DMS53 treated with DMSO at 0.1 percent for 48 hours (cell line): ENCODE results near the gene ATXN10.
A peak's percentile ranks its signal among the peaks of the same experiment; 100 is the strongest.
"Not testable (repeated sequence)": the region's sequence is repeated elsewhere in the genome, so short reads cannot be mapped to it uniquely, and the experiment has no call there.

ENCODE experiments used
- DNase-seq: peaks from one replicate; lab custom pipeline; 2025; ENCODE audit not compliant: unreplicated experiment; lab: John Stamatoyannopoulos, UW

ATXN10 gene

DNA sequence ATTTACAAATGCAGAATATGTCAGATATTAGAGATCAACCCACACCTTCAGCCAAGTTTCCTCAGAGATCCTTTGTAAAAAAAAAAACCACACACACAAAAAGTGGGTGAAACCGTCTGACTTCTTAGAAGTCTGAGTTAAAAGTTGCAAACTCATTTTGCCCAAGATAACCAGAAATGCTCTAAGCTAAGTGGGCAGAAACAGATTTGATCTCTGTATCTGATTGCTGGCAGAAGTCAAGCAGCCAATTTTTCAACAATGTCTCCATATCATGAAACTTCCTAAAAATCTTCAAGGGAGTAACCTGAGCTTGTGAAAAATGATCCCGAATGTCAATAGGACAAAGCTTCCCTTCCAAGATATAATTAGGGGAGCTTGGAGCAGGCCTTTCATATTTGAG is 28.6 kb upstream of the ATXN10 start:
- no peak for DNase-seq

DNA sequence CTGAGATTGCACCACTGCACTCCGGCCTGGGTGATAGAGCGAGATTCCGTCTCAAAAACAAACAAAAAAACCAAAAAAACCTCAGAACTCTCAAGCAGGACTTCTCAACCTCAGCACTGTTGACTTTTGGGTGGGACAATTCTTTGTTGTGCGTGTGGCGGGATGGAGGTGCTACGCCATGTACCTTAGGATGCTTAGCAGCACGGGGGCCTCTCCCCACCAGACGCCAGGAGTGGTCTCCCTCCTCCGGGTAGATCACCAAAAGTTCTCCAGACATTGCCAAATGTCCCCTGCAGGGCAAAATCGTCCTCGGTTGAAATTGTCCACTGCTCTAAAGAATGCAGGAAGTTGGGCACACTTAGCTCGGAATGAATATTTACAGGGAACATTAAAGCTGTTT is 26.9 kb upstream of the ATXN10 start:
- no peak for DNase-seq

DNA sequence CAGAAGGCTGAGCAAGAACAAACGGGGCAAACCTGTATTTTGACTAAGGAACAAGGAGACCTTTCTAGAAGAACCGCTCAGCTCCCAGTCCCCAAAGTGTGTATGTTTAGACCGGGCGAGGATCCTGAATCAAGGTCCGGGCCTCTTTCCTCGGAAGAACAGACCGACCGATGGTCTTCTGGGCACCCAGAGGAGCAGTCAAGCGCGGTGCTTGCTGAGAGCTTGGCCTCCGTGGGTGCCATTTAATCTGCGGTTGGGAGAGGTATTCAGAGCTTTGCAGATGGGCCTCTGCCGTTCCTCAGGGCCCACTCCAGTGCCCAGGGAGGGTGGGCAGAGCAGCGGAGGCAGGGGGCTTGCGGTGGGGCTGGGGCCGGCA is 26.5 kb upstream of the ATXN10 start:
- DNase-seq, result no peak

DNA sequence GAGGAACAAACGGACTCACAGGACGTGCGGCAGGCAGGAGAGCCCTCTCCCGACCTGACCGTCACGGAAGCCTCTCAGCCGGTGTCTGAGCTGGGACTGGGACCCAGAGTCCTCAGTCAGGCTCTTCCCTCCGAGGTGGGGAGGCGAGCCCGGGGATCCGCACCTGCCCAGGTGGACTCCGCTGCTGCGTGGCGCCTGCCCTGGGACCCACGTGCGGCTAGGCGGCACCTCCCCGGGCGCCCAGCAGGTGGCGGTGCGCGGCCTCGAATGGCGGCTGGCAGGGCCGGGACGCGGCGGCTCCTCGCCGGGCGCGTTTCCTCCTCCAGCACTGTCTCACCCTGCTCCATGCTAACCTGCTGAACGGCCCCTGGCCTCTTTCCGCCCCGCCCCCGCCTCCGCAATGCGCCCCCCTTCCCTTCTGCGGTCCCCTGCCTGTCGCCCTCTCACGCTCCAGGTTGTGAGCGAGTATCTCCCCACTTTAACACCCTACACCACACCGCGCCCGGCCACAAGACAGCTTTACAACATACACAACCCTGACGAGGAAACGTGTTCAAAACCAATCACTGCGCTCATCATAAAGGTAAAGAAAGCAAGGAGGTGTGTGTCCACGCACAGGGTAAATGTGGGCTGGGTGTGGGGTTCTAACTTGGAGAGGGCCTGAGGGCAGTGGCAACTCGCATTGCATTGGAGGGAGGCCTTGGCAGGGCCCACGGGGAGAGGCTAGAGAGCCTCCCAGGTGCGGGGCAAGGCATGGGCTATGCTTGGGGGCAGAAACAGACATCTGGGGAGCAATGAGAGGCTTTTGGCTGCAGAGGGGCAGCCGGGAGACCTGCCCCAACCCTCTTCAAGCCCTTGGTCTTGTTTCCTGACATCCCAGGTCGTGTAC is 25.9 kb upstream of the ATXN10 start:
- DNase-seq, result peak; percentile 30

DNA sequence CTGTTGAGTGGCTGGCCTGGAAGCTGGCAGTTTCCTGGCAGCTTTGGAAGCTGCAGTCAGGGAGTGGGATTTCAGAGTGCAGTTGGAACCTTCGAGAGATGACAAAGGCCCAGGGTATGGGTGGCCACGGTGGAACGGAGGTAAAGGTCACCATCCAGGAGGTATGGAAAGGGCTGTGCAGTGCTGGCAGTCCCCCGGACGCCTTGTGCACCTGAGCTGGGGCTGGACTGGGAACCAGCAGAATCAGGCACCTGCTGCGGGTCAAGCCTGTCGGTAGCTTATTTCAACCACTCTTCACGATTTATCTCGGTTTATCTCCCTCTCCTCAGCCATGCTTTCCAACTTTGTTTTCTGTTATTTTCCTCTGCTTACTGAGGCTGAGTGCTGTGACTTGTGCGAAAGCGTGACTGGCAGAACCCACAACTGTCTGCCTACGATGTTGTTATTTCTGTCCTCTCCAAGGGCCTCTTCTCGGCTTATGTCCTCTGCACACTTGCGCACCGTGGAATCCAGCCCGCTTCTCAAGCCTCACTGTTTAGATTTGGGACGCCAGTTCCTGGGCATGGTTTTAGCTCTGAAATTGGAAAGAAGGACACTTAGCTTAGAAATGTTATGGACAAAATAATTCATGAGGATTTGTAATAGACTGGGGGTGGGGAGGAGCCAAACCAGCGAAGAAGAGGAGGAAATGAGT is 24.0 kb upstream of the ATXN10 start:
- no peak for DNase-seq

DNA sequence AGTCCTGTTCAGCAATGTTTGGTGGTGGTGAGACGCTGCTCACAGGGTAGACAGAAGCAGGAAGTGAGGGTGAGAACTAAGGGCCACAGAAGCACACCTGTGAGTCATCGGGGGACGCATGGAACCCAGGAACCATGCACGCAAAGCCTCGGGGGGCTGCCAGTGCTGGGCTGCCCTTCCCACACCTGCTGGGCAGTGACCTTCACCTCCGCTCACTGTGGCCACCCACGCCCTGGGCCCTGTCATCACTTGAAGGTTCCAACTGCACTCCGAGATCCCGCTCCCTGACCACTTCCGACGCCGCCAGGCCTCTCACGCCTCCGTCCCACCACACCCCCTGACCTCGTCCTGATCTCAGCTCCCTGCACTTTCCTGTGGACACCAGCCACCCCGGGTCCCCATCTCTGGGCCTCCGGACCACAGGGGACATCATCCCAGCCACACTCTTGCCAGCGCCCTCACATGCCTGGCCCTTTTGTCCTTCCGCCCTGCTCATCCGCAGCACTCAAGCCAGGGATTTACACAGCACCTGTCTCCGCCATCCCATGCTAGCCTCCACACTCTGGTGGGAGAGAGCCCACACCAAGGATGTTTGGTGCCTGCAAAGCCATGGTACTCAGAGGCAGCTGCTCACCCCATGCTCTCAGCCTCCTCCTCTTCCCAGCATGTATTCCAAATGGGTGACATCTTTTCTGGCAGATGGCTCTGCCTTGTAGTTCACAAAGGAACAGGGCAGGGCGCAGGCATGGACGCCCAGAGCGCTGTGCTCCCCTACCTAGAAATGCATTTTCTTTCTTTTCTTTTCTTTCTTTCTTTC is 23.1 kb upstream of the ATXN10 start:
- DNase-seq, result no peak

DNA sequence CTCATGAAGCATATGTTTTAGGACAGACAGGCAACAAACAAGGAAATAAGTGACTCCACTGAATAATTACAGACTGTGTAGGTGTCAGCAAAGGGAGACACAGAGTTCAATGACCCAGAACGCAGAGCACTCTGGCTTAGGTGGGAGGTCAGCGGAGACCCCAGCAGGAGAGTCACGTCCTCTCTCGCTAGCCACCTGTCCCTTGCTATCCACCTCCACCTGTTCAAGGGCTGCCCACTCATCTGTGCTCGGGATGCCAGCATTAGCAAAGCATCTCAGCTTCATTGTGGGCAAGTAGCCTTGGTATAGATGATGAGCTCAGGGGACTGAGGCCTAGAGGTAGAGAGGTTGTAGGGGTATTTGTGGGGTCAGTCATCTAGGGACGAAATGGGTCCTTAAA is 21.8 kb upstream of the ATXN10 start:
- DNase-seq, result no peak

DNA sequence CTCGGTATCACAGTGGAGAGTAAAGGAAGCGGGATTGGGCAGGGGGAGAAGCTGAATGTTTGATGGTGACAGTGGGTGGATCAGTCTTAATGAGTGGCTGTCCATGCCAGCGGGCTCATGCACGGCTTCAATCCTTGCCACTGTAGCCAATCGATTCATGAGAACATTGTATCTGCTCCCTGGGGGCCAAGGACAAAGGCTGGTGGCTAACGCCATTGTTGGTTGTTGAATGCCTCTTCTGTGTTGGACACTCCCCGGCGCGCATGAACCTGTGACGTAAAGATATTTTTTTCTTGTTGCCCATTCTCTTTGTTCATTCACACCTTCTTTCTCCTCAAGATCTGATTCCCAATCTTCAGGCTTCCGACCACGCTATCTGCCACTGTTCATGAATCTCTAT is 20.9 kb upstream of the ATXN10 start:
- DNase-seq, result no peak

DNA sequence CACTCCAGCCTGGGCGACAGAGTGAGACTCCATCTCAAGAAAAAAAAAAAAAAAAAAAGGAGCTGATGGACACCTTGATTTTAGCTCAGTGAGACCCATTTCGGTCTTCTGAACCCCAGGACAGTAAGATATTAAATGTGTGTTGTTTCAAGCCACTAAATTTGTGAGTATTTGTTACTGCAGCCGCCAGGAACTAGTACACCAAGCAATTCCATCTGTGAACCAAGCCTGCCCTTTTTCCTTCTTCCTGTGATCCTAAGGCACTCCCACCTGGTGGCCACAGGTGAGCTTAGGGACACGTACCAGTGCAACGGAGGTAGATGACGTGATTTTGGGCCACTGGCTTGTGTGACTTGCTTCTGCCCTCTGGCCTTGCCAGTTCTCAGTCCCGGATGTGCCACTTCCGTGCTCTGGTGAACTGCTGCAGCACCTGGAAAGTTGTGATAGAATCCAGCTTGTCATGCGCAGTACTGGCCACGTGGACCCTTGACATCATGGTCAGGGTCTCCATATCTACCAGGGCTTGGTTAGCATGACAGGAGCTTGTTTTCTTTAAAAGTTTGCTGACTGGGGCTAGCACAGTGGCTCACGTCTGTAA is 19.6 kb upstream of the ATXN10 start:
- no peak for DNase-seq

DNA sequence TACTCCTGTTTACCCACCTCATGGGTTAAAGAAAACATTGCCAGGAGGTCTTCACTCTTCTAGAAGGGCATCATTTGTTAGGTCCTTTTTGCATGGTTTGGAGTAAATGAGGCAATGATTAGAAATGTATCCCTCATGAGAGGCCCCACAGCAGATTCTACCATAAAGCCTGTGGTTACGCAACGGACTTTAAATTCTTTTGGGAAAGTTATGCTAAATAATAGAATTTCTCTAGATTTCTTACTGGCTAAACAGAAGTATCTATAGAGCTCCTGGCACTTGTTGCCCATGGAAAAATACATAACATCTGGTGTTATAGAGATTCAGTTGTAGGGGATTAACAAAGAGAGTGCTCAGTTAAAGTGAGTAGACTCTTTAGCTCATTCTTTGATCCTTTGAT is 15.1 kb upstream of the ATXN10 start:
- no peak for DNase-seq

DNA sequence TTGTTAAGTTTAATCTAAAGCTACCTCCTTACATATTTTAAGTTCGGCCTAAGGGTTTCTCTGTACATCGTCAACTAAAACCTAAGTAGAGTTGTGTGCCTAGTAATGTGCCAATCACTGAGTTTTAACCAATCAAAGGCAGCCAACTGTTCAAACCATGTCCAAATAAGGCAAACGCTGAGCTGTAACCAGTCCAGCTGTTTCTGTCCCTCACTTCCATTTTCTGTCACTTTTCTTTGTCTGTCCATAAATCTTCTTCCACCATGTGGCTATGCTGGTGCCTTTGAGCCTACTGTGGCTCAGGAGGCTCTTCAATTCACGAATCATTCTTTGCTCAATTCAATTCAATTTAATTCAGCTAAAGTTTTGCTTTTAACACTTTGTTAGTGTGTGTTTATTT is 13.9 kb upstream of the ATXN10 start:
- no peak for DNase-seq

DNA sequence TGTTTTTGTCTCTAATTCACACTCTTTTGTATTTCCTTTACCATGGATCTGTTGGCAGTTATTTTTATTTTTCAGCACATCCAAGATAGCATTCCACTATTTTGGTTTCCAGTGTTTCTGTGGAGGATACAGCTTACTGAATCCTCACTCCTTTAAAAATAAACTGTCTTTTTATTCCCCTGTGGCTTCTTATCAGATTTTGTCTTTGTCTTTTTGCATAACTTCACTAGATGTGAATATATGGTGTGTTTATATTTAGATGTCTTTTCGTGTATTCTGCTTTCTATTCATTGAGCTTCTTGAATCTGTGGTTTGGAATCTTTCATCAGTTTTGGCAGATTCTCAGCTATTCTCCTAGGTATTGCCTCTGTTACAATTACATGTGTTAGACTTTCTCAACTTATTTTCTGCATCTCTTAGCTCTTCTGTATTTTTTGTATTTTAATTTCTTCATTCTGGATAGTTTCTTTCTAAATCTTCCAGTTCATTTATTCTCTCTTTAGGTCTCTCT is 7.4 kb upstream of the ATXN10 start:
- no peak for DNase-seq

DNA sequence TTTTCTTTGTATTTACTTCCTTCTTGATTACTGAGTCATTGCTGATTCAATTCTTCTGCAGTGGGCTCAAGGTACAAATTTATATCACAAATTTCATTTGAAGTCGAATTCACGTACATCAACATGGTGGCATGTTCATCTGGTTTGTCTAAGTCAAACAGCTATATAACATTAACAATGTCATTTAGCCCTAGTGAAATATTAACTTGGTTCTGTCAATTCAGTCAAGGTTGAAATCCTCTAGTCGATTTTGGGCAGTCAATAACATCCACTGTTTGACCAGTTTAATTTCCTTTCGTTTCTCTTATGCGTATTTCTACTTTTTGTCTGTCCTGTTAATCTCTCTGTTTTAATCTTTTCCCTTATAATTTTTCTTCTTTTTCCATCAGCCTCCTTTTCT is 4.1 kb upstream of the ATXN10 start:
- DNase-seq, result peak; percentile 30

DNA sequence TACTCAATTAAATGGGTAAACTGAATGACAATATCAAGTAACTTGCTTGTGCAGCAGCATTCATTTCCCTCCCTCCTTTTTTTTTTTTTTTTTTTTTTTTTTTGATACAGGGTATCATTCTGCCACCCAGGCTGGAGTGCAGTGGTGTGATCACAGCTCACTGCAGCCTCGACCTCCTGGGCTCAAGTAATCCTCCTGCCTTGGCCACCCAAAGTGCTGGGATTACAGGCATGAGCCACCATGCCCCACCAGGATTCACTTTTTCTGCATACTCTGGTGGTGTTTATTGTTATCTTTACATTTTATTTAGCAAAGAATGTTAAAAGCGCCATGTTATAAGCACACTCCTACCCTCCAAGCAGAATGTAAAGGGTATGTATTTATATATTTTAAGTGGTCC is 1.3 kb upstream of the ATXN10 start:
- DNase-seq, result not testable (repeated sequence)

DNA sequence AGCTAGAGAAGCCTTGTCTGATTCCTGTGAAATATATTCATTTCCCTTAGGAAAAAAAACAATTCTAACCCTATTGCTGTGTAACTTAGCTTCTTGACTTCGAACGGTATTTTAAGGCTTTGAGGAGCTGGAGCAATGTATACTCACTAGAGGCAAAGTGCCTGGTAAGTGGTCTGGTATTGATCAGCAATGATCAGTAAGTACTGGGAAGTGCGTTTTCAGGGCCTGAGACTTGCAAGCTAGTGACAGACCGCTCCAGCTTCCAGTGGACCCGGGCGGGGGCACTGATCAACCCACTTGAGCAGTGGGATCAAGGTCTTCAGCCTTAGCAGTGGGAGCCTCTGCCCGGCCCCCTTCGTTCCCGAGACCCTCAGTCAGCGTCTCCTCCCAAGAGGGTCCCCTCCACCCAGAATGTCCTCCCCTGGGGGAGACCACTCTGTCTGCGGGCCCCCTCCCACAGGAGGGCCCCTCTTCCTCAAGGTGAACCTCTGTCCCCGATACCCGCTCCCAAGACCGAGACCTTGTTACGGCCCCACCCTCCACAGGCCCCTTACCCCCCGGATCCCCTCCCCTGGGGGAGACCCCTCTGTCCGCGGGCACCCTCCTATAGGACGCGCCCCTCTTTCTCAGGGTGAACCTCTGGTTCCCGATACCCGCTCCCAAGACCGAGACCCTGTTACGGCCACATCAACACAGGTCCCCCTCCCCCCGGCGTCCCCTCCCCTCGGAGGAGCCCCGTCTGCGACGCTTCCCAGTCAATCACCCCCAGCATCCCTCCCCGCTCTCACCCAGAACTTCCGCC is 452 bp upstream of the ATXN10 start:
- no peak for DNase-seq

DNA sequence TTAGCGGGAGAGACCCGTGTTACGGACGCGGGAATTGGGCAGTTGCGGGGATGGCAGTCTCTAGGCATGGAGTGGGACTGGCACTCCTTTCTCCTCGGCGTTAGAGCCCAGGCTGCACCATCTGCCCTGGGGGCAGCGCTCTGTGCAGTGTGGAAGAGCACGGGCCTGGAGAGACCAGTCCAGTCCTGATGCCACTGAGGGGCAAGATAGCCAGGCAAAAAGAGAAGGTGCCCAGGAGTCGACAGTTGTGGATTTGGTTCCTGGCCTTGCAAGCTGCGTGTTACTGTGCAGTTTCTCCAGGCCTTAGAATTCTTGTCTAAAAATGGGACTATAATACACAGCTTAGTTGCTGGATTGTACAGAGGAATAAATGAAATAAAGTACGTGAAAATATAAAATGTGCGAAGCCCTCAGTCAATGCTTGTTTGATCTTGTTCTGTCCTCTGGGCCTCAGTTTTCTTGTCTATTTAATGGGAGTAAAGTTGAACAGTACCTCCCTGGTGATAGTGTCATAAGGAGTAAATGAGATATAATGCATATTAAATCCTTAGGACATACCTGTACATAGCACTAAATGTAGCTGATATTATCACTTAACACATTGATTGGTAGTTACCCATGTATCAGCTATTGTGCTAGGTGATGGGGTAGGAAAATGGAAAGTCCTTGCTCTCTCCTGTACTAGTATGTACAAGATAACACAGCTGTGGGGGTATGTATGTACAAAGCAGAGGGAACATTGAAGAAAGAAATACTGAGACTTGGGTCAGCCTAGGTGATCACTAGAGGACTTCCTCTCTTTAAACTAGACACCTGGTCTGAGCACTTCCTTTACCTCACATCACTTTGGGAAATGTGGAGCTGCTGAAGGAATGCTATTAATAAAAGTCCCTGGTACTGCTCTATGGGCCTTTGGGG is 1.2 kb downstream of the ATXN10 start:
- no peak for DNase-seq

DNA sequence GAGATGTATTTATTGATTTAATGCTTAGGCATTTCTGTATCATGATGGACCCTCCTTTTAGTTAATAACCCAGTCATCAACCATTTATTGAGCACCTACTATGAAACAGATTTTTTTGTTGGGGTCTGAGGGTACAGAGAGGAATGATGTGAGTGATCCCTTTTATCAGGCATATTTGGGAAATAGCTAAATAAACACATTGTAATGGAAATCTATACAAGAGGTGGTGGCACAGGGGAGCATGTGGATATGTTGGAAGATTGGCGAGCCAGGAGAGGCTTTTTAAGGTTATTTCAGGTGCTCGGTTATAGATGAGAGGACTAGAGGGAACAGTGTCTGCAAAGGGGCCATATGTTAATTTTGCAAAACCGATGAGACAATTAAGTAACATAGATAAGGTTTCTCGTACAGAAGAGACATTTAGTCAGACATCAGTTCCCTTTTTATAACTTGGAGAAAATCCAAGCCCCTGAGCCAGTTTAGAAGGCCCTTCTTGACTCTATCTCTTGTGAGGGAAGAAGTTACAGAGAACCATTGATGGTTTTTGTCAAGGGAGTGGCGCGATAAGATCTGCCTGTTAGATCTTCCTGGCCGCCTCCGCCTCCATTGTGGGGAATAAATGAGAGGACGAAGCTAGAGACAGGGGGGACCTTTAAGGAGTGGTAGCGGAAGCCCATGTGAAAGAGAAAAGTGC is 2.0 kb downstream of the ATXN10 start:
- DNase-seq, result no peak

DNA sequence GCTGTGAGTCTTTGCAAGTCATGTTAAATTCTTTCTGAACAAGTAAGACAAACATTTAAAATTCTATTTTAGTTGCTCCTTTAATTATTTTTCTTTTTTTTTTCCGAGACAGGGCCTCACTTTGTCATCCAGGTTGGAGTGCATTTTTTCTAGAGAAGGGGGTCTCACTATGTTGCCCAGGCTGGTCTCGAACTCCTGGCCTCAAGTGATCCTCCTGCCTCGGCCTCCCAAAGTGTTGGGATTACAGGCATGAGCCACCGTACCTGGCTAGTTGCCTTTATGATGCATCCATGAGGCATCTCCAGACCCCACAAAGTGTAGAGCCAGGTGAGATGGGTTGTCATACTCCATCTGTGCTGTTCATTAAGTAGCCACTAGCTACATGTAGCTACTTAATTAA is 4.4 kb downstream of the ATXN10 start:
- no peak for DNase-seq

DNA sequence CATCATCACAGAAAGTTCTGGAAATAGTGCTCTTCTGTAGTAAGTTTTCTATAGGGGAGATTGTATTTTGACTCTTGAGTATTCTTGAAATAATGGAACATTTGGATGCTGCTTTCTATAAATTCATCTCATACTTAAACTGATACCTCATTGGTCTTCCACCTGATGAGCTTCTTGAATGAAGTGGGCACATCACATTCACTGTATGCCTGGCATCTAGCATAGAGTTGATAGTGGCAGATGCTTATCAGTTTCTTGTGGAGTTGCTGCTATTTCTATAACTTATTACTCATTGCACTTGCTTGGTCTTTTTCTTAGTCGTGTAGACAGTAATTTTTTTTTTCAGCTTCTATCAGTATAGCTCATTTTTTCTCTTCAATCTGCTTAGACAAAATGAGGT is 5.4 kb downstream of the ATXN10 start:
- DNase-seq, result no peak
